ENCODE measurements around the gene NXN.
A peak's percentile ranks its signal among the peaks of the same experiment; 100 is the strongest.
"Not testable (repeated sequence)": the region's sequence is repeated elsewhere in the genome, so short reads cannot be mapped to it uniquely, and the experiment has no call there.

The NXN gene

DNA sequence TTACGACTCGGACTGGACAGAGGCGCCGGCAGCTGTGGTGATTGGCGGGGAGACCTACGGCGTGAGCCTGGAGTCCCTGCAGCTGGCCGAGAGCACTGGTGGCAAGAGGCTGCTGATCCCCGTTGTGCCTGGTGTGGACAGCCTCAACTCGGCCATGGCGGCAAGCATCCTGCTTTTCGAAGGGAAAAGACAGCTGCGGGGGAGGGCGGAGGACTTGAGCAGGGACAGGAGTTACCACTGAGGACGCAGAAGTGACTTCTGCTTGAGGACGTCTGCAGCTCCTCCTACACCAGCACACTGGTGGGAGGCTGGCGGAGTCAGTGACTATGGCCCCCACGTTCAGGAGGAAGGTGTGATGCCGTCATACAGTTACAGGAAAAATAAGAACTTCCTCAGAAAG is 187.7 kb downstream of the NXN start:
- no peak for DNase-seq

DNA sequence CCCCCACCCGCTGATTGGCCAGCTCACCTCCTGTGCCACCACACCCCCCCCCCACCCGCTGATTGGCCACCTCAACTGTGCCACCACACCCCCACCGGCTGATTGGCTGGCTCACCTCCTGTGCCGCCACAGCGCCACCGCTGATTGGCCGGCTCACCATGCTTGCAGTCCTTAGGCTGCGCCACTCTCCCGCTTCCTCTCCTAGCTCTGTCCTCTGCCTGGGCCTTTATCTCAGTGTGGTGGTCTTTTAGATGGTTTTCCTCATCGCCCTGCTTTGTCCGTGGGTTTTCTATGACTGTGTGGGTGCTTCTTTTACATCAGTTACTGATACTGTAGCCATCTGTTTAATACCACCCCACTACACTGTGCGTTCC is 188.7 kb downstream of the NXN start:
- not testable (repeated sequence) for DNase-seq

DNA sequence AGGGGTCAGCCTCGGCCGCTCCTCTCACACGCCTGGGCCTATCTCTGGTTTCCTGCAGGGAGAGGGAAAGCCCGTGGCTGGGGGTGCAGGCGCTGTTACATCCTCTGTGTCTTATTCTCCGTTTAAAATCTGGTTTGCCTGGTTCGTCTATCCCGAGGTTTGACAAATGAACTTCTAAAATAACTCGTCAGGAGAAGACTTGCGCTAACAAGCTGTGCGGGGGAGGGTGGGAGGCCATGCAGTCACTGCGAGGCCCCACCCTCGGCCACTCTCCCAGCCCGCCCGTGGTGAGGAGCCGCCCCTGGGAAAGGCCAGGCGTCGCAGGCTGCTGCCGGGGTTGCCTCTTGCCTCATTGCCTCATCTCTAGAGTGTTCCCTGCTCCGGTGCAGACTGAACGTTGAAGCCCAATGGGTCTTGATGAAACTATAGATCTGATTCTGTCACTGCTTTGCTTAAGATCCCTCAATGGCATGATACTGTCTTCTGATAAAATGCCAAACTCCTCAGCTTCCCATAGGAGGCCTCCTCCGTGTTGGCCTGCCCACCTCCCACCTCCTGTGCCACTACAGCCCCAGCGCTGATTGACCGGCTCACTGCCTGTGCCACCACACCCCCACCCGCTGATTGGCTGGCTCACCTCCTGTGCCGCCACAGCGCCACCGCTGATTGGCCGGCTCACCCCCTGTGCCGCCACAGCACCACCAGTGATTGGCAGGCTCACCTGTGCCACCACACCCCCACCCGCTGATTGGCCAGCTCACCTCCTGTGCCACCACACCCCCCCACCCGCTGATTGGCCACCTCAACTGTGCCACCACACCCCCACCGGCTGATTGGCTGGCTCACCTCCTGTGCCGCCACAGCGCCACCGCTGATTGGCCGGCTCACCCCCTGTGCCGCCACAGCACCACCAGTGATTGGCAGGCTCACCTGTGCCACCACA is 189.4 kb downstream of the NXN start:
- DNase-seq, result peak; percentile 62

DNA sequence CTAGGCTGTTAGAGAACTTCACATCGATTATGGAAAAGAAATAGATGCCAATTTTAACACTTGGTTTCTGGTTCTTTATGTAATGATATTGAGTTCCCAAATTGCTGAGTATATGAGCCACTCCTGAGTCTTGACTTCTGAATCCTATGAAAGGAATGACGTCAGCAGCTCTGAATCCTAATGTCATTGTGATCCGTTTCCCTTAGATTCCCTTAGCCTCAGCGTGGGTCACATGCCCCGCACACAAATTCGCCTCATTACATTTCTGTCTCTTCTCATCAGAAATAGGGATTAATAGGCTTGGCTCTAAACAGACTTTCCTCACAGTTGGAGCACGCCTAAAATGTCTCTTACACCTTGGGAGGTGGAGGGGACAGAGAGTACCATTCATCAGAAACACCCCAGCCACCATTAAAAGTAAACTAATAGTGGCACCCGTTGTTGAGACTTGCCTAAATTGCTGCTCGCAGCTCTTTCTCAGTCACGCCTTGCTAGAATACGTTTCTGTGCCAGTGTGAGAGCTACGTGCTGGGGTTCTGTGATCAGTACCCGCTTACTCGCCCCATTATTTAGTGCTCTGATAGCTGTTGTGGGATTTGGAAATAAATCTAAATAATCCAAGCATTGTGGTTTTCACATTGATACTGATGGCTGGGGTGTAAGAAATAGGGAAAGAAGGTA is 190.3 kb downstream of the NXN start:
- DNase-seq, result no peak

DNA sequence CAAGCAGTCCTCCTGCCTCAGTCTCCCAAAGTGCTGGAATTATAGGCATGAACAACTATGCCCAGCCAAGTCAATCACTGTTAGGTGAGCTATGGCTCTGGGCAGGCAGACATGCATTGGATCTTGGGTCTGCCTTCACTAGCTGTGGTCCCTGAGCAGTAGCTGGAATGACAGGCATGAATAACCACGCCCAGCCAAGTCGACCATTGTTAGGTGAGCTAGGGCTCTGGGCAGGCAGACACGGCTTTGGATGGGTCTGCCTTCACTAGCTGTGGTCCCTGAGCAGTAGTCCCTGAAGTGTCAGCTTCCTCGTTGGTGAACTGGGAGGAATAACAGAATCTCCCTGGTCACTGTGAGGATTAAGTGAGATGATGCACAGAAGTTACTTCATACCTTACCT is 191.0 kb downstream of the NXN start:
- no peak for DNase-seq

DNA sequence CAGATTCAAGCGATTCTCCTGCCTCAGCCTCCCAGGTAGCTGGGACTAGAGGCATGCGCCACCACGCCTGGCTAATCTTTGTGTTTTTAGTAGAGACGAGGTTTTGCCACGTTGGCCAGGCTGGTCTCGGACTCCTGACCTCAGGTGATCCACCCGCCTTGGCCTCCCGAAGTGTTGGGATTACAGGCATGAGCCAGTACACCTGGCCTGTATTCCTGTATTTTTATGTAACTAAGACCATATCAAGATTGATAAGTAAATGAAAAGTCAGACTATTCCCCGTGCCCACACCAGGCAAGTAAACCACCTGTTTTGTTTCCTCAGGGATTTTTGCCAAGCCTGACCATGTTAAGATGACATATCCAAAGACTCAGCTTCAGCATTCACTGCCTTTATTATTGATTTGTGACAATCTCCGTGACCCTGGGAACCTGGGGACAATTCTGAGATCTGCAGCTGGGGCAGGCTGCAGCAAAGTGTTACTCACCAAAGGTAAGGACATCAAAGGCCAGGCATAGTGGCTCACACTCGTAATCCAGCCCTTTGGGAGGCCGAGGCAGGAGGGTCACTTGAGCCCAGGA is 191.8 kb downstream of the NXN start:
- DNase-seq, result no peak

DNA sequence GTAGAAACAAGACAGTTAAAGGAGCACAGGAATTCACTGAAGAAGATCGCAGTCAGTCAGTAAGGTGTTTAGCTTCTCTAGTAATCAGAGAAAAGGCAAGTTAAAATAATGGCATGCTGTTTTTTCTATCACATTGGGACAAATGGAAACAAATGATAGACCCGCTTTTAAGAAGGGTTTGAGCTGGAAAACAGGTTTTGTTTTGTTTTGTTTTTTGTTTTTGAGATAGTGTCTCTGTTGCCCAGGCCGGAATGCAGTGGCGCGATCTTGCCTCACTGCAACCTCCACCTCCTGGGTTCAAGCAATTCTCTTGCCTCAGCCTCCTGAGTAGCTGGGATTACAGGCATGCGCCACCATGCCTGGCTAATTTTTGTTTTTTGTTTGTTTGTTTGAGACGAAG is 193.7 kb downstream of the NXN start:
- DNase-seq, result not testable (repeated sequence)

- DNase-seq, result no peak
Observed at GRCh38 chr17:784143-784542, 195.4 kb downstream of the NXN start.

DNA sequence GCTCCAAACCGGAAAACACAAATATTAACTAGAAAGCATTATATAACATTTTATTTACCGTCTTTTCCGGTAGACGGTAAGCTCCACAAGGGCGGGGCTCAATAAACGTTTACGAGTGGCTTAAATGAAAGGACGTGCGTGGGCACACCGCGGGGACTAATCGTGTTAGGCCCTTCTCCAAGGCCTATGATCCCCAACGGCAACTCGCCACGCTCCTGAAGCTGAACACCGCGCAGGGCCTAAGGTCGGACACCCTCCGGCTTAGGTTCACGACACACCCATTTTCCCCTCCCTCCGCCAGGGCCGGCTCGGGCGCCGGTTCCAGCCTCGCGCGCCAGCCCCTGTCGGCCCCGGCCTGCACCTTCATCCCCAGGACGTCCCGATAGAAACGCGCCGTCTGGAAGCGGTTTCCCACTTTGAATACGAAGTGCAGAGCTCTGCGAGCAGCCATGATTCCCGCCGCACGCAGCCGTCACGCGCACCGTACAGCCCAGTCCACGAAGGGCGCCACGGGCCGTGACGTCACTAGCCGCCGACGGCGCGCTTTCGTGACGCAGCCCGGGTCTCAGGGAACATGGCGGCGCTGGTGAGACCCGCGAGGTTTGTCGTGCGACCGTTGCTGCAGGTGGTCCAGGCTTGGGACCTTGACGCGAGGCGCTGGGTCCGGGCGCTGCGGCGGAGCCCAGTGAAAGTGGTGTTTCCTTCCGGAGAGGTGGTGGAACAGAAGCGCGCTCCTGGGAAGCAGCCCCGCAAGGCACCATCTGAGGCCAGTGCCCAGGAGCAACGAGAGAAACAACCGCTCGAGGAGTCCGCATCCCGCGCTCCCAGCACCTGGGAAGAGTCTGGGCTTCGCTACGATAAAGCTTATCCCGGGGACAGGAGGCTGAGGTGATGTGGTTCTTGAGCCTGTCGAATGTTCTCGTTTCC is 197.5 kb downstream of the NXN start, which contains the start of the genes GLOD4 and MRM3:
Gene GLOD4 (minus strand): TSS at position 476 of the 927 bp plus-strand sequence. CDS start 25 bp downstream, at position 451.
Gene MRM3 (plus strand): TSS at position 549 of the 927 bp plus-strand sequence. CDS start 26 bp downstream, at position 575.
- peak; percentile 97 for DNase-seq

DNA sequence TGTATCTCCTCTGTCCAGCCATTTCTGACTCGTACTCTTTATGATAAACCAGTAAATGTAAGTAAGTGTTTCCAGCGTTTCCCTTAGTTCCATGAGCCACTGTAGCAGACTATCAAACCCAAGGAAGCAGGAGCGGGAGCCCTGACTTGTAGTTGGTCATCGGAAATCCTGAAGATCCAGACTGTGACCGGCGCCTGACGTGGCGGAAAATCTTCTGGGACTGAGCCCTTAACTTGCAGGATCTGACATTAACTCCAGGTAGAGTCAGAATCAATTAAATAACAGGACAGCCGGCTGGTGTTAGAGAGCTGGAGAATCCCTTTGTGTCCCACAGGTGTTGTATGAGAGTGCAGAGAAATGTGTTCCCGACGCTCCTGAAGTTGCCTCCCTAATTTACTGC is 201.5 kb downstream of the NXN start:
- DNase-seq, result no peak

GRCh38 chr17:774313-774584 is 205.3 kb downstream of the NXN start:
- no peak for DNase-seq

DNA sequence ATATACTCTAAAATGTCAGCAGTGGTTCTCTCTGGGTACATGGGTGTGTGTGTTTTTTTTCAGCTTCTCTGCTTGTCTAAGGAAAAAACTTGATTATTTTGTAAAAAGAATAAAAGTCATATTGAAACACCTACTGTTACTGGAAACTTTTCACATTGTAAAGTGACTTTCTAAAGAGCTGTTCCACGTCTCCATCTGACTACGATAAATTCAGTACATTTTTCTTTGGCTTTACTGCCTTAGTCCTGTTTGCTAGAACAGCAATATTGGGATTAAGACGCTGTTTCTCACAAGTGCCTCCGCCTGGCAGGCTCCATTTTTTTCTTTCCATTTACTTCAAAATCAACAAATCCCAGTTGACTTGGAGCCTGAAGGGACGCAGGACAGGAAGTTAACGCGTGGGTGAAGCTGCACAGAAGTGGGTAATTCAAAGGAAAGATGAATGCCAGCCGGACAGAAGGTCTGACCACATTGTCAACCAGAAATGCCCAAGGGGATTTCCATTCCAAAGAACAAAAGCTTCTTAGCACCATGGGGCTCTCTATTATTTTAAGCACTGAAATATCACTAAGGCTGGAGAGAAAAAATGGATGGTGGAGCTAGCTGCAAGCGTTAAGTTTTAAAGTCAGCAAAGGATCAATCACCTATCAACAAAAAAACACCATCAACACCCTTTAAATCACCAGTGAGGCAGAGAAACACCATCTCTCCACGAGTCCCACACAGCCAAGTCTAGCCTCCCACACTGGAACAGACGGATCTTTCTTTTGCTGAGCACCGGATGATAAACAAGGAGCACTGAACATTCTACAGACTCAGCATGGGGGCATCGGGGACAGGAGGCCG is 205.9 kb downstream of the NXN start:
- DNase-seq, result no peak

DNA sequence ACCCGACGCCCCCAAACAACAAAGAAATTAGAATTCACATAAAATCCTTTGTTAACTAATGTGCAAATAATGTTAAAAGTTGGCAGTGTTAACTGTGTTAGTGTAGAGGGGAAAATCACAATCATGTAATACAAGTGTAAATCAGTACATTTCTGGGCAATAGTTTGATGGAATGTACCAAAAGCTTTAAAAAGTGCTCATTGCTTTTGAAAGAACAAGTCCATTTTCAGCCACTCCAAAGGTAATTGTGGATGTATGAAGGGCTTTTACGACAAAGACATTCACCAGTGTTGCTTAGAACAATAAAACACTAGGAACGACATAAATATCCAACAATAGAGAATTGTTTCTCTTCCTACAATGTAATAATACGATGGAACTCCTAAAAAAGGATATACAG is 206.6 kb downstream of the NXN start:
- DNase-seq, result no peak

DNA sequence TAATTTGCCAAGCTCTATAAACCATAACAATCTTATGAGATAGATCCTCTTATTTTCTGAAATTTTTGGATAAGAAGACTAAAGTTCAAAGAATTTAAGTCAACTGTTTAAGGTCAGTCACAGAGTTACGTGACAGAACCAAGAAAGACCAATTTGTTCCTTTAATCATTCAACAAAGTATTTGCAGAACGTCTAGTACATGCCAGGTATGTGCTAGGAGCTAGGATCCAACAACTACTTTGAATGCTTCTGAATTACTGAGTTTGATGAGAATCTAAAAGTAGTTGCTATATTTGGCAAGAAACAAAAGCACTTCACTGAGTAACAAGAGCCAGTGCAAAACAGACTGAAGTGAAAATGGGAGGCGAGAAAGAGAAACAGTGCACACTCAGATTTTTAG is 212.5 kb downstream of the NXN start:
- no peak for DNase-seq

DNA sequence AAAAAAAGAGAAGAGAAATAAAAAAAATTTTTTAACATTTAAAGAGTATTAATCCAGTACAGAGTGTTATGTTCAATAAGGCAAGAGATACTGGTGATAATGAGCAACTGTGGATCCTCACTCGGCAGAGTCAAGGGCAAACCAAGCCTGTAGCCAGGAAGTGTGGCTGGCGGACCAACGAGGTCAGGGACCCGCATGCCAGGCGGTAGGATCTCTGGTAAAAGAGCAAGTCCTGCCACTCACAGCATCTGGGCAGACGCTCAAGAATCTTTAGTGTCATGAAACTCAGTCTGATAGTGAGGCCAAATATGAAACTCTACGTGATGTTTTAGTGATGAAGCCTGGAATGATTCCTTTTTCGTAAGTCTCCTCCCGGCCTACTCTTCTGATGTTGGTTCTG is 219.2 kb downstream of the NXN start:
- no peak for DNase-seq

GRCh38 chr17:759964-760363 is 219.6 kb downstream of the NXN start:
- DNase-seq, result no peak

- not testable (repeated sequence) for DNase-seq
Observed at GRCh38 chr17:756010-756567, 223.5 kb downstream of the NXN start.

DNA sequence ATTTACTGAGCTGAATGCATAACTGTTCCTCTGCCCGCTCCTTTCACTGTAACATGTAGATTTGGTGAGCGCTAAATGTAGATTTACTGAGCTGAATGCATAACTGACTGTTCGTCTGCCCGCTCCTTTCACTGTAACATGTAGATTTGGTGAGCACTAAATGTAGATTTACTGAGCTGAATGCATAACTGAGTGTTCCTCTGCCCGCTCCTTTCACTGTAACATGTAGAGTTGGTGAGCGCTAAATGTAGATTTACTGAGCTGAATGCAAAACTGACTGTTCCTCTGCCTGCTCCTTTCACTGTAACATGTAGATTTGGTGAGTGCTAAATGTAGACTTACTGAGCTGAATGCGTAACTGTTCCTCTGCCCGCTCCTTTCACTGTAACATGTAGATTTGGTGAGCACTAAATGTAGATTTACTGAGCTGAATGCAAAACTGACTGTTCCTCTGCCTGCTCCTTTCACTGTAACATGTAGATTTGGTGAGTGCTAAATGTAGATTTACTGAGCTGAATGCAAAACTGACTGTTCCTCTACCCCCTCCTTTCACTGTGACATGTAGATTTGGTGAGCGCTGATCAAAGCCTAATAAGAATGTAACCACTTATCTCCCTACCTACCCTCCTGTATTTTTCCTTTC is 224.1 kb downstream of the NXN start:
- DNase-seq, result not testable (repeated sequence)

DNA sequence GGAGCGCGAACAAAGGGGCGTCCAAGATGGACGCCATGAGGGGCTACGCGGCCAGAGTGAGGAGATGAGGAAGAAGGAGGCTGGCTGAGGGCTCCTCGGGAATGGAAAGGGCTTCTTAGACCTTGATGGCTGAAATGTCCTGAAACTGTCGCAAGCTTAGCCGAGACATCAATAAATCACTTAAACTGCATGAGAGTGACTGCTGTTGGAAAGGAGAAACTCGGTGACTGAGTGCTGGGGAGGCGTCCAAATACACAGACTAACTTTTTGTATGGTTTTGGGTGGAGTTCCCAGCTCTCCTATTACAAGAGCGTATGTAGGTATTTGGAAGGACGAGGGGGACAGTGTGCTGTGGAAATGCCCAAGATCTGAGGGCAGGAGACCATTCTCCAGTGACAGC is 226.2 kb downstream of the NXN start:
- no peak for DNase-seq

- peak; percentile 89 for DNase-seq
Observed at GRCh38 chr17:752620-753219, 226.9 kb downstream of the NXN start.
